NB4 (cell line): Measurements from ENCODE around the gene ZFYVE28.

ENCODE experiments used
- DNase-seq: peaks from one replicate; pipeline ENCODE4 v3.0.0; 2010; ENCODE audit warnings: low read depth
- H3K4me3 ChIP-seq: one replicate; pipeline ENCODE4 v1.5.1; 2011; ENCODE audit warnings: mild to moderate bottlenecking, low read depth, low read length, moderate library complexity
- CTCF ChIP-seq: IDR thresholded peaks from one replicate; pipeline ENCODE4 v1.5.1; 2012; ENCODE audit warnings: low read depth, low read length
- MAX ChIP-seq: IDR thresholded peaks from 2 replicates; pipeline ENCODE4 v1.6.1; 2011; ENCODE audit warnings: low read depth, low read length
- MYC ChIP-seq: IDR thresholded peaks from 2 replicates; pipeline ENCODE4 v1.6.1; 2011; ENCODE audit warnings: low read depth, low read length
- POLR2A ChIP-seq: IDR thresholded peaks from 2 replicates; pipeline ENCODE4 v1.6.1; 2011; ENCODE audit warnings: mild to moderate bottlenecking; ENCODE audit not compliant: insufficient read length; ENCODE audit errors: extremely low read depth

The ZFYVE28 gene

GRCh38 chr4:2375427-2375826, 43.0 kb downstream of the ZFYVE28 start:
- no peak for DNase-seq
- no peak for TF ChIP-seq MAX
- TF ChIP-seq POLR2A = no peak
- TF ChIP-seq MYC = no peak
- TF ChIP-seq CTCF = no peak
- no peak overlapping the region for H3K4me3 ChIP-seq

- H3K4me3 ChIP-seq = no peak overlapping the region
- TF ChIP-seq MYC (no peak), MAX (no peak), CTCF (no peak), POLR2A (no peak)
- DNase-seq = no peak
Observed at GRCh38 chr4:2373532-2373931, 44.9 kb downstream of the ZFYVE28 start.

GRCh38 chr4:2372488-2373030, 45.9 kb downstream of the ZFYVE28 start:
- H3K4me3 ChIP-seq = no peak overlapping the region
- no peak for DNase-seq
- TF ChIP-seq MYC = no peak
- no peak for TF ChIP-seq MAX
- no peak for TF ChIP-seq POLR2A
- no peak for TF ChIP-seq CTCF

- no peak overlapping the region for H3K4me3 ChIP-seq
- no peak for TF ChIP-seq MAX
- no peak for TF ChIP-seq MYC
- TF ChIP-seq POLR2A = no peak
- no peak for TF ChIP-seq CTCF
- no peak for DNase-seq
Observed at GRCh38 chr4:2371765-2372487, 46.5 kb downstream of the ZFYVE28 start.

- no peak overlapping the region for H3K4me3 ChIP-seq
- no peak for TF ChIP-seq CTCF
- no peak for TF ChIP-seq POLR2A
- TF ChIP-seq MYC = no peak
- no peak for TF ChIP-seq MAX
- no peak for DNase-seq
Observed at GRCh38 chr4:2370597-2371320, 47.7 kb downstream of the ZFYVE28 start.
